ENCODE measurements around the gene TARM1.
"Not testable (repeated sequence)": the region's sequence is repeated elsewhere in the genome, so short reads cannot be mapped to it uniquely, and the experiment has no call there.

Gene TARM1

DNA sequence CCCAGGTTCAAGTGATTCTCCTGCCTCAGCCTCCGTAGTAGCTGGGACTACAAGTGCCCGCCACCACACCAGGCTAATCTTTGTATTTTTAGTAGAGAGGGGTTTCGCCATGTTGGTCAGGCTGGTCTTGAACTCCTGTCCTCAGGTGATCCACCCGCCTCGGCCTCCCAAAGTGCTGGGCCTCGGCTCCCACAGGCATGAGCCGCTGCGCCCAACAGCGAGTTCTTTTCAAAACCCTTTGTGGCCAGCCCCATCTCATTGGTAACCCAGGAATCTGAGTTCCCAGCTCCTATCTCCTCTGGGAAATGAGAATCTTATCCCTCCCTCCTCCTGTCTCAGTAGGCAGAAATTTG, 18.7 kb upstream of the TARM1 start:
- WGBS, result 85% methylated on average over 9 of the region's 9 CpGs
- H3K36me3 ChIP-seq (ENCODE audit: control insufficient read depth in 1 of 2, insufficient read depth in 2 of 2, low read depth in 1 of 2, low read length in 2 of 2); H3K14ac ChIP-seq (ENCODE audit: low read length in 2 of 2); H2BK15ac ChIP-seq (ENCODE audit: low read depth, poor library complexity, severe bottlenecking); H4K91ac ChIP-seq (ENCODE audit: low read length); DNase-seq; H3K79me1 ChIP-seq (replicated peaks; ENCODE audit: low read length, poor library complexity, severe bottlenecking); H3K9me3 ChIP-seq (ENCODE audit: control insufficient read depth, low read length); H3K4me2 ChIP-seq (ENCODE audit: low read length, poor library complexity, severe bottlenecking); H2BK12ac ChIP-seq (ENCODE audit: low read length in 2 of 2); H3K18ac ChIP-seq (ENCODE audit: low read depth in 1 of 2, low read length in 2 of 2); H2AFZ ChIP-seq (ENCODE audit: low read depth, low read length); H4K8ac ChIP-seq (ENCODE audit: low read length); H3K23ac ChIP-seq (ENCODE audit: low read length in 2 of 2); H3K4me3 ChIP-seq (ENCODE audit: insufficient read depth in 1 of 2, low read depth in 1 of 2, low read length in 2 of 2); H2AK5ac ChIP-seq (ENCODE audit: low read length, severe bottlenecking); H3K9ac ChIP-seq (ENCODE audit: low read length); H3K4ac ChIP-seq (ENCODE audit: low read depth in 1 of 2, low read length in 2 of 2); H2BK5ac ChIP-seq (ENCODE audit: low read depth, low read length, poor library complexity, severe bottlenecking); H2BK120ac ChIP-seq (ENCODE audit: low read depth, low read length); H3K27ac ChIP-seq (ENCODE audit: low read length, poor library complexity, severe bottlenecking); H3K27me3 ChIP-seq (ENCODE audit: control insufficient read depth in 1 of 2, insufficient read depth in 1 of 2, low read length in 2 of 2): not testable (repeated sequence)
- peaks cover 11% of the 10 kb centered on the region for H3K4me1 ChIP-seq (ENCODE audit: control insufficient read depth, insufficient read depth, low read depth, low read length)

GRCh38 chr19:54099190-54099902, 18.2 kb upstream of the TARM1 start:
- Histone ChIP-seq H3K27me3 (ENCODE audit: control insufficient read depth in 1 of 2, insufficient read depth in 1 of 2, low read length in 2 of 2) (peaks cover 0 to 12% of the 10 kb centered on the region in 2 experiments), H3K4me3 (ENCODE audit: insufficient read depth in 1 of 2, low read depth in 1 of 2, low read length in 2 of 2) (no peak overlapping the region), H2AFZ (ENCODE audit: low read depth, low read length) (no peak overlapping the region), H3K4me2 (ENCODE audit: low read length, poor library complexity, severe bottlenecking) (no peak overlapping the region), H3K27ac (ENCODE audit: low read length, poor library complexity, severe bottlenecking) (no peak overlapping the region), H3K9me3 (ENCODE audit: control insufficient read depth, low read length) (peaks cover 1% of the 10 kb centered on the region), H2BK12ac (ENCODE audit: low read length in 2 of 2) (no peak overlapping the region), H3K9ac (ENCODE audit: low read length) (no peak overlapping the region), H4K8ac (ENCODE audit: low read length) (no peak overlapping the region), H2BK5ac (ENCODE audit: low read depth, low read length, poor library complexity, severe bottlenecking) (no peak overlapping the region), H2AK5ac (ENCODE audit: low read length, severe bottlenecking) (no peak overlapping the region), H3K4ac (ENCODE audit: low read depth in 1 of 2, low read length in 2 of 2) (no peak overlapping the region), H3K23ac (ENCODE audit: low read length in 2 of 2) (no peak overlapping the region), H3K18ac (ENCODE audit: low read depth in 1 of 2, low read length in 2 of 2) (no peak overlapping the region), H3K4me1 (ENCODE audit: control insufficient read depth, insufficient read depth, low read depth, low read length) (peaks cover 11% of the 10 kb centered on the region), H3K14ac (ENCODE audit: low read length in 2 of 2) (no peak overlapping the region), H3K79me1 (replicated peaks; ENCODE audit: low read length, poor library complexity, severe bottlenecking) (peaks cover 2% of the 10 kb centered on the region), H3K36me3 (ENCODE audit: control insufficient read depth in 1 of 2, insufficient read depth in 2 of 2, low read depth in 1 of 2, low read length in 2 of 2) (no peaks in the 10 kb centered on the region), H2BK15ac (ENCODE audit: low read depth, poor library complexity, severe bottlenecking) (no peak overlapping the region), H4K91ac (ENCODE audit: low read length) (no peak overlapping the region), H2BK120ac (ENCODE audit: low read depth, low read length) (no peak overlapping the region)
- WGBS, result 92% methylated on average over 12 of the region's 12 CpGs
- no peak for DNase-seq

- no peaks in the 10 kb centered on the region for H3K79me1 ChIP-seq (replicated peaks; ENCODE audit: low read length, poor library complexity, severe bottlenecking)
- peak overlapping the region; percentile 30 for H2AFZ ChIP-seq (ENCODE audit: low read depth, low read length)
- peaks cover 0 to 12% of the 10 kb centered on the region in 2 experiments for H3K27me3 ChIP-seq (ENCODE audit: control insufficient read depth in 1 of 2, insufficient read depth in 1 of 2, low read length in 2 of 2)
- H3K9me3 ChIP-seq (ENCODE audit: control insufficient read depth, low read length), result peaks cover 4% of the 10 kb centered on the region
- peak overlapping the region in 1 of 2 experiments; percentile 77 for H3K4me3 ChIP-seq (ENCODE audit: insufficient read depth in 1 of 2, low read depth in 1 of 2, low read length in 2 of 2)
- H3K4me2 ChIP-seq (ENCODE audit: low read length, poor library complexity, severe bottlenecking), result peak overlapping the region; percentile 66
- no peak overlapping the region for H3K14ac ChIP-seq (ENCODE audit: low read length in 2 of 2)
- no peak overlapping the region for H2BK12ac ChIP-seq (ENCODE audit: low read length in 2 of 2)
- H2AK5ac ChIP-seq (ENCODE audit: low read length, severe bottlenecking), result no peak overlapping the region
- 12% methylated on average over 14 of the region's 14 CpGs for WGBS
- peaks cover 6% of the 10 kb centered on the region for H3K4me1 ChIP-seq (ENCODE audit: control insufficient read depth, insufficient read depth, low read depth, low read length)
- H3K36me3 ChIP-seq (ENCODE audit: control insufficient read depth in 1 of 2, insufficient read depth in 2 of 2, low read depth in 1 of 2, low read length in 2 of 2), result no peaks in the 10 kb centered on the region
- no peak overlapping the region for H3K18ac ChIP-seq (ENCODE audit: low read depth in 1 of 2, low read length in 2 of 2)
- no peak overlapping the region for H2BK5ac ChIP-seq (ENCODE audit: low read depth, low read length, poor library complexity, severe bottlenecking)
- peak overlapping the region; percentile 85 for H3K9ac ChIP-seq (ENCODE audit: low read length)
- H3K4ac ChIP-seq (ENCODE audit: low read depth in 1 of 2, low read length in 2 of 2), result peak overlapping the region in 1 of 2 experiments; percentile 54
- DNase-seq, result peak; percentile 47
- peak overlapping the region; percentile 77 for H4K8ac ChIP-seq (ENCODE audit: low read length)
- no peak overlapping the region for H3K27ac ChIP-seq (ENCODE audit: low read length, poor library complexity, severe bottlenecking)
- no peak overlapping the region for H2BK15ac ChIP-seq (ENCODE audit: low read depth, poor library complexity, severe bottlenecking)
- no peak overlapping the region for H4K91ac ChIP-seq (ENCODE audit: low read length)
- H2BK120ac ChIP-seq (ENCODE audit: low read depth, low read length), result no peak overlapping the region
- H3K23ac ChIP-seq (ENCODE audit: low read length in 2 of 2), result no peak overlapping the region
These were observed 15.5 kb upstream of the TARM1 start for GRCh38 chr19:54096617-54097106.

DNA sequence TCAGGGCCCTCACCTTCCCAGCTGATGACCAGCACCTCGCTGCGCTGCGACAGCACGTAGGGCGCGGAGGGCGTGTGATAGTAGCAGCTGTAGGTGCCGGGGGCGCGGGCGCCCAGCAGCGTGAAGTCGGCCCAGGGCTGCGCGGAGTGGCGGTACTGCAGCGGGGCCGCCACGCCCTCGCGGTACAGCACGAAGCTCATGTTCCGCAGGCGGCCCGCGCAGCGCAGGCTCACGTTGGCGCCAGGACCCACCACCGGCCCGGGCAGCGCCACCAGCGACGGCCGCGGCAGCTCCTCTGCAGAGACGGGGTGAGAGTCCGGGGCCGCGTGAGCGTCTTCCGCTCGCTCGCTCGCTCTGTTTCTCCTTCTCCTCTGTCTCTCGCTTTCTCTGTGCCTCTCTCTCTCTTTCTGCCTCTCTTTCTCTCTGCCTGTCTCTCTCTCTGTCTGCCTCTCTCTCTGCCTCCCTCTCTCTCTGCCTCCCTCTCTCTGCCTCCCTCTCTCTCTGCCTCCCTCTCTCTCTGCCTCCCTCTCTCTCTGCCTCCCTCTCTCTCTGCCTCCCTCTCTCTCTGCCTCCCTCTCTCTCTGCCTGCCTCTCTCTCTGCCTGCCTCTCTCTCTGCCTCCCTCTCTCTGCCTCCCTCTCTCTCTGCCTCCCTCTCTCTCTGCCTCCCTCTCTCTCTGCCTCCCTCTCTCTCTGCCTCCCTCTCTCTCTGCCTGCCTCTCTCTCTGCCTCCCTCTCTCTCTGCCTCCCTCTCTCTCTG, 14.9 kb upstream of the TARM1 start:
- peak; percentile 36 for DNase-seq
- not testable (repeated sequence) for H2AK5ac ChIP-seq (ENCODE audit: low read length, severe bottlenecking); H3K9me3 ChIP-seq (ENCODE audit: control insufficient read depth, low read length); H4K91ac ChIP-seq (ENCODE audit: low read length); H3K27ac ChIP-seq (ENCODE audit: low read length, poor library complexity, severe bottlenecking); H2BK120ac ChIP-seq (ENCODE audit: low read depth, low read length); H3K36me3 ChIP-seq (ENCODE audit: control insufficient read depth in 1 of 2, insufficient read depth in 2 of 2, low read depth in 1 of 2, low read length in 2 of 2); H3K4me1 ChIP-seq (ENCODE audit: control insufficient read depth, insufficient read depth, low read depth, low read length); H2BK12ac ChIP-seq (ENCODE audit: low read length in 2 of 2); H3K14ac ChIP-seq (ENCODE audit: low read length in 2 of 2); H2BK15ac ChIP-seq (ENCODE audit: low read depth, poor library complexity, severe bottlenecking); H4K8ac ChIP-seq (ENCODE audit: low read length); H3K4ac ChIP-seq (ENCODE audit: low read depth in 1 of 2, low read length in 2 of 2); H3K79me1 ChIP-seq (replicated peaks; ENCODE audit: low read length, poor library complexity, severe bottlenecking); H2BK5ac ChIP-seq (ENCODE audit: low read depth, low read length, poor library complexity, severe bottlenecking)
- H2AFZ ChIP-seq (ENCODE audit: low read depth, low read length), result peak overlapping the region; percentile 33
- WGBS, result 2% methylated on average over 44 of the region's 46 CpGs
- peaks cover 0 to 12% of the 10 kb centered on the region in 2 experiments for H3K27me3 ChIP-seq (ENCODE audit: control insufficient read depth in 1 of 2, insufficient read depth in 1 of 2, low read length in 2 of 2)
- H3K18ac ChIP-seq (ENCODE audit: low read depth in 1 of 2, low read length in 2 of 2), result peak overlapping the region in 1 of 2 experiments; percentile 7
- peak overlapping the region; percentile 76 for H3K4me2 ChIP-seq (ENCODE audit: low read length, poor library complexity, severe bottlenecking)
- peak overlapping the region; percentile 43 to 77 for H3K4me3 ChIP-seq (ENCODE audit: insufficient read depth in 1 of 2, low read depth in 1 of 2, low read length in 2 of 2)
- H3K9ac ChIP-seq (ENCODE audit: low read length), result peak overlapping the region; percentile 85
- H3K23ac ChIP-seq (ENCODE audit: low read length in 2 of 2), result peak overlapping the region in 1 of 2 experiments; percentile 23
